K562 (cell line): Measurements from ENCODE around the gene TMEM217. TPM values are rescaled to one million over a fixed set of nuclear protein-coding genes. Genes with fewer than 3 reads are reported as not detected.

Source experiments
- ATF7 ChIP-seq: fragments of 450-650 bp; IDR thresholded peaks from 2 replicates; pipeline ENCODE4 v1.7.1; 2014; ENCODE audit warnings: mild to moderate bottlenecking, moderate library complexity
- DIDO1 ChIP-seq: fragments of 450-650 bp; IDR thresholded peaks from 2 replicates; pipeline ENCODE4 v1.6.1; 2016; ENCODE audit warnings: low read depth, missing biosample characterization, missing genetic modification characterization
- E2F1 ChIP-seq: sonication (generic); formaldehyde crosslinking; IDR thresholded peaks from 2 replicates; pipeline ENCODE4 v1.8.1; 2023; ENCODE audit warnings: mild to moderate bottlenecking, missing genetic modification reagents, moderate library complexity
- GATAD2B ChIP-seq: fragments of 450-650 bp; IDR thresholded peaks from 2 replicates; pipeline ENCODE4 v1.6.1; 2017; ENCODE audit warnings: mild to moderate bottlenecking, borderline replicate concordance
- GMEB1 ChIP-seq: fragments of 250-450 bp; sonication (Bioruptor Pico); IDR thresholded peaks from 2 replicates; pipeline ENCODE4 v1.4.0; 2020; ENCODE audit warnings: mild to moderate bottlenecking
- HMG20B ChIP-seq: fragments of 250-450 bp; sonication (Bioruptor Pico); IDR thresholded peaks from 2 replicates; pipeline ENCODE4 v1.5.0; 2021; ENCODE audit warnings: mild to moderate bottlenecking
- IFI16 ChIP-seq: fragments of 250-450 bp; sonication (Bioruptor Pico); IDR thresholded peaks from 2 replicates; pipeline ENCODE4 v2.1.2; 2022; ENCODE audit warnings: mild to moderate bottlenecking, inconsistent platforms
- MAFK ChIP-seq: IDR thresholded peaks from 2 replicates; pipeline ENCODE4 v1.6.1; 2011; ENCODE audit warnings: low read length, improper control_type of control experiment
- MCM2 ChIP-seq: fragments of 450-650 bp; IDR thresholded peaks from 2 replicates; pipeline ENCODE4 v1.6.1; 2017; ENCODE audit warnings: low read depth, mild to moderate bottlenecking
- MED1 ChIP-seq: sonication (generic); formaldehyde crosslinking; IDR thresholded peaks from 2 replicates; pipeline ENCODE4 v1.8.1; 2023; ENCODE audit warnings: missing genetic modification reagents, borderline replicate concordance
- NR2C2 ChIP-seq, 2 experiments: fragments of 200-800 bp in 1 of 2; sonication (Bioruptor generic) in 1 of 2; sonication (generic) in 1 of 2; formaldehyde crosslinking in 1 of 2; IDR thresholded peaks; 2 replicates each; pipeline versions ENCODE4 v1.6.1 to v1.8.0; 2016 to 2022; ENCODE audit warnings: mild to moderate bottlenecking in 1 of 2, missing compliant biosample characterization in 1 of 2, missing genetic modification characterization in 1 of 2, missing genetic modification reagents in 1 of 2
- PHB2 ChIP-seq: fragments of 450-650 bp; IDR thresholded peaks from 2 replicates; pipeline ENCODE4 v1.6.1; 2017; ENCODE audit warnings: low read depth
- POLR2AphosphoS2 ChIP-seq: IDR thresholded peaks from 2 replicates; pipeline ENCODE4 v1.6.1; 2012; ENCODE audit warnings: low read length, improper control_type of control experiment
- PPARD ChIP-seq: fragments of 250-450 bp; sonication (Bioruptor Pico); IDR thresholded peaks from 2 replicates; pipeline ENCODE4 v1.8.0; 2022; ENCODE audit warnings: inconsistent platforms, mild to moderate bottlenecking, moderate library complexity
- RBM34 ChIP-seq: fragments of 200-400 bp; formaldehyde crosslinking; IDR thresholded peaks from 2 replicates; pipeline ENCODE4 v1.6.1; 2018; ENCODE audit warnings: low read length, borderline replicate concordance; ENCODE audit not compliant: insufficient read depth
- RFX5 ChIP-seq: IDR thresholded peaks from 2 replicates; pipeline ENCODE4 v1.6.1; 2011; ENCODE audit warnings: low read depth, mild to moderate bottlenecking, improper control_type of control experiment, low read length
- RUNX1 ChIP-seq: sonication (generic); IDR thresholded peaks from 2 replicates; pipeline ENCODE4 v1.6.1; 2016; ENCODE audit warnings: antibody characterized with exemption, low read depth
- SLC30A9 ChIP-seq: fragments of 250-450 bp; sonication (Bioruptor Pico); IDR thresholded peaks from 2 replicates; pipeline ENCODE4 v1.8.0; 2022; ENCODE audit warnings: mild to moderate bottlenecking, moderate library complexity
- TAF15 ChIP-seq: fragments of 200-400 bp; formaldehyde crosslinking; IDR thresholded peaks from 2 replicates; pipeline ENCODE4 v1.6.1; 2017; ENCODE audit warnings: mild to moderate bottlenecking, low read depth, low read length, moderate library complexity
- YY1 ChIP-seq, 3 experiments: IDR thresholded peaks; 2 replicates each; pipeline ENCODE4 v1.6.1; 2011; ENCODE audit warnings: low read length in 2 of 3, mild to moderate bottlenecking in 2 of 3, moderate library complexity in 2 of 3, borderline replicate concordance in 1 of 3, control low read depth in 1 of 3, low read depth in 1 of 3; ENCODE audit not compliant: insufficient read depth in 3 of 3, insufficient replicate concordance in 2 of 3, control insufficient read depth in 1 of 3, insufficient read length in 1 of 3; ENCODE audit errors: extremely low read depth in 1 of 3
- ZBTB17 ChIP-seq: fragments of 450-650 bp; formaldehyde crosslinking; IDR thresholded peaks from 2 replicates; pipeline ENCODE4 v1.4.0; 2020; ENCODE audit warnings: mild to moderate bottlenecking
- ZNF134 ChIP-seq: fragments of 250-450 bp; sonication (Bioruptor Pico); conservative IDR thresholded peaks from 2 replicates; pipeline ENCODE4 v1.4.0; 2020
- ZNF197 ChIP-seq: fragments of 200-800 bp; sonication (Bioruptor generic); IDR thresholded peaks from 2 replicates; pipeline ENCODE4 v1.6.1; 2016; ENCODE audit warnings: low read depth, missing genetic modification characterization, missing compliant biosample characterization
- ZNF445 ChIP-seq: fragments of 250-450 bp; sonication (Bioruptor Pico); IDR thresholded peaks from 2 replicates; pipeline ENCODE4 v1.4.0; 2020; ENCODE audit warnings: low read depth, mild to moderate bottlenecking, moderate library complexity
- ZSCAN32 ChIP-seq: fragments of 450-650 bp; formaldehyde crosslinking; IDR thresholded peaks from 2 replicates; pipeline ENCODE4 v1.4.0; 2020; ENCODE audit warnings: mild to moderate bottlenecking, moderate library complexity
- polyA plus RNA-seq, 8 experiments: library from polyadenylated mRNA; depleted of rRNA in 4 of 8; stranded (reverse) in 5 of 8; unstranded in 3 of 8; fragments of >200 nt; fragmentation: Nextera tagmentation in 2 of 8; fragmentation: Illumina TruSeq in 1 of 8; extraction: Ambion mirVana in 2 of 8; extraction: Trizol in 1 of 8; gene quantifications; 2 replicates each; pipeline versions ENCODE4 v1.2.1 to v1.2.3, GENCODE V29; 2011 to 2014; ENCODE audit warnings: inconsistent platforms in 1 of 8, missing spikeins in 1 of 8
- total RNA-seq, 7 experiments: library from RNA; depleted of rRNA in 6 of 7; stranded (reverse); fragments of >200 nt in 6 of 7; fragmentation: Illumina TruSeq in 2 of 7; extraction: Trizol in 2 of 7; gene quantifications; 2 replicates each; pipeline versions ENCODE4 v1.2.1 to v1.2.3, GENCODE V29; 2011 to 2021; ENCODE audit warnings: low replicate concordance in 1 of 7

TMEM217 gene
- total and polyA plus RNA-seq, 9 of the 15 experiments (the other 6 are each of a cell fraction or from before 2014, with no cell fraction given), result 1.3 to 8.0 (median 1.9) TPM

- TF ChIP-seq SLC30A9 (CRISPR knock-in tag) (no peak), GATAD2B (peak; percentile 85), IFI16 (peak; percentile 77; the same call in 1 of the 2 replicates), TAF15 (no peak), GMEB1 (CRISPR knock-in tag) (peak; percentile 54), DIDO1 (tag) (0 out of 2 replicates have a peak, but pooled peaks have one; percentile 29), ZNF445 (CRISPR knock-in tag) (no peak), POLR2AphosphoS2 (no peak), ZNF134 (no peak), PHB2 (no peak), NR2C2 (CRISPR knock-in tag; IDR thresholded peaks at IDR 0.05) (peak; percentile 70), NR2C2 (tag; IDR thresholded peaks at IDR 0.05) (peak; percentile 96), HMG20B (no peak), RUNX1 (no peak), RBM34 (no peak), MCM2 (no peak), RFX5 (no peak), MED1 (CRISPR knock-in tag) (no peak), ZNF197 (peak; percentile 82; the same call in 1 of the 2 replicates), MAFK (peak; percentile 41; the same call in 1 of the 2 replicates), PPARD (CRISPR knock-in tag) (no peak), YY1 (IDR thresholded peaks at IDR 0.05; ENCODE audit: borderline replicate concordance in 1 of 3, control insufficient read depth in 1 of 3, extremely low read depth in 1 of 3, insufficient read depth in 3 of 3, insufficient read length in 1 of 3, insufficient replicate concordance in 2 of 3, low read depth in 1 of 3, low read length in 2 of 3) (peak in 2 of 3 experiments; percentile 14 to 80), ZBTB17 (peak; percentile 72), E2F1 (CRISPR knock-in tag) (no peak; the same call in 1 of the 2 replicates), ATF7 (peak; percentile 82), ZSCAN32 (CRISPR knock-in tag) (no peak)
Measured at GRCh38 chr6:37239950-37240713, 17.8 kb downstream of the TMEM217 start (continued).
